GM19238 (cell line): Measurements from ENCODE around the gene FBF1.
"Not testable (repeated sequence)": the region's sequence is repeated elsewhere in the genome, so short reads cannot be mapped to it uniquely, and the experiment has no call there.

ENCODE experiments used
- DNase-seq: peaks from one replicate; pipeline ENCODE4 v3.0.0; 2011; ENCODE audit warnings: low spot score; ENCODE audit not compliant: insufficient read length

FBF1 gene

DNA sequence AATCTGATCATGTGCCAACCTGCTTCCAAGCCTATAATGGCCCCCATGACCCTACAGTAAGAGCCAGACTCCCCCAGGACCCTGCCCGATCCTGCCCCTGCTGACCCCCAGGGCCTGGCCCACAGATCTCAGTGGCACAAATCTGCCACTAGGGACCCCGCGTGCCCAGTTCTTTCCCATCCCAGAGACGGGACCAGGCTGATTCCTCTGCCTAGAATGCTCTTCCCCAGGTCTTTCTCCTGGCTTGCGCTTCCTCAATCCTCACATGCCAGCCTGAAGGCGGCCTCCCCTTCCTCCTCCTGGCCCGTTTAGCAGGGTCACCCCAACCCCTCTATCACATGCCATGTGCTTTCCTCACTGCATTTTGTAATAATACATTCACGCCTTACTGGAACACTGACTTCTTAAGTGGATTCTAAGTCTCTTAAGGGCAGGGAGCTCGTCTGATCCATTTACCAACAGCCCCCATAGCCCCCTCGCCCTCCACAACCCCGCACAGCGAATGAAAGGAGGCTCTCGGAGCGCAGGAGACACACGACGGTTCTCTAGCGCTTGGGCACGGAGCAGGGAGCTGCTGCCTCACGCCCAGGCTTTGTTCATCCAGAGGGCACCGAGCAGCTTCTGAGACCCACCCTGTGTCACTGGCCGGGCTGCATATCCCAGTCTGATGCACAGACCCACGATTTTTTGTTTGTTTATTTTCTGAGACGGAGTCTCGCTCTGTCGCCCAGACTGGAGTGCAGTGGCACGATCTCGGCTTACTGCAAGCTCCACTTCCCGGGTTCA is 45.3 kb downstream of the FBF1 start:
- no peak for DNase-seq

DNA sequence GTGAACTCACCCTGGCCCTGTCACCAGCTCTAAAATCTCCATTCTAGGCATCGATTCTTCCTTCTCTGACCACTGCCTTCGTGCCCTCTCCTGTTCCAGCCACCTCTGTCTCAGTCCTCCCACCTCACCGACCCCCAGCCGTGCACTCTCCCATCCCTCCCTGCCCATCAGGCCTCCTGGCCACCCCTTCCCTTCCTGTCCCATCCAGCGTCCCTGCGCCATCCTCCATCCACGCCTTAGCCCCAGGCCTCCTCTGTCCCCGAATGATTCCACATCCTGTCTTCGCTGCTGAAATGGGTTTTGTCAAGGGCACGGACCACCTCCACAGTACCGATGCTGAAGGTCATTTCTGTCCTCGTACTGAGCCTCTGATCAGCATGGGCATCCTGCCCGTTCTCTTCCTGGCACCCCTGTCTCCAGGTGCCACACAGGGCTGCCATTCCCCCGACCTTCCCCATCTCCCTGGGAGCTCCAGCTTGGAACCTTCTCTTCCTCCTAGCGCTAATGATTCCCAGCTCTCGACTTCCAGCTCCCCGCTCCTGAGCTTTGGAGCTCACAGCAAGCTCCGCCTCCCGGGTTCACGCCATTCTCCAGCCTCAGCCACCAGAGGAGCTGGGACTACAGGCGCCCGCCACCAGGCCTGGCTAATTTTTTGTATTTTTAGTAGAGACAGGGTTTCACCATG is 46.7 kb downstream of the FBF1 start:
- no peak for DNase-seq

DNA sequence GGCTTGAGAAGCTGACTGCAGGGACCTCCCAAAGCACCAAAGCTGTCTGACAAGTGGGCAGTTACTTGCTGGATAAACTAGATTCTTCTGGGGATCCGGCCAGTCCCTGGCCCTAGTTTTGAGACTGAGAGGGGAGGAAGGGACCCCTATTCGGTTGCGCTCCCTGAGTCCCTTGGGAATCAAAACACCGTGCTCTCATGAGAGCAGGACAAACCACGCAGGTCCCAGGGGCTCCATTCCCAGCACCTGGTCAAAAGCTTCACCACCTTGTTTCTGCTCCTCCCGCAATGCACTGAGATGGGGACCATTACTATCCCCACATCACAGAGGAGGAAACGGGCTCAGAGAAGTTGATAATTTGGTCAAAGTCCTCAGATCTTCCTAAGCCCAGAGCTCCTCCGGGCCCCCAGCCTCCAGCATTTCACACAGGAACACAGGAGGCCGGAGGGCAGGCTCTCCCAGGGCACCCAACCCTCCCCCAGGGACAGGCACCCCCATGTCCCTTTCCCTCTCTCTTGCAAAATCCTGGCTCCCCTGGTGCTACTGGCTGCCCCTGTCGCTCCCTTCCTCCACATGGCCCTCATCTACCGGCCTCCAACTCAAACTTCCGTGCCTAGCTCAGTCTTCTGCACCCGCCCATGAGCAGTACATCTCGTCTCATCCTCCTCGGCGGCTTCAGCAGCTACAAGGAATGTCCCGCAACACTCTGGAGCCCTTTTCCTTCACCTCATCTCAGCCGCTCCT is 47.4 kb downstream of the FBF1 start:
- no peak for DNase-seq

DNA sequence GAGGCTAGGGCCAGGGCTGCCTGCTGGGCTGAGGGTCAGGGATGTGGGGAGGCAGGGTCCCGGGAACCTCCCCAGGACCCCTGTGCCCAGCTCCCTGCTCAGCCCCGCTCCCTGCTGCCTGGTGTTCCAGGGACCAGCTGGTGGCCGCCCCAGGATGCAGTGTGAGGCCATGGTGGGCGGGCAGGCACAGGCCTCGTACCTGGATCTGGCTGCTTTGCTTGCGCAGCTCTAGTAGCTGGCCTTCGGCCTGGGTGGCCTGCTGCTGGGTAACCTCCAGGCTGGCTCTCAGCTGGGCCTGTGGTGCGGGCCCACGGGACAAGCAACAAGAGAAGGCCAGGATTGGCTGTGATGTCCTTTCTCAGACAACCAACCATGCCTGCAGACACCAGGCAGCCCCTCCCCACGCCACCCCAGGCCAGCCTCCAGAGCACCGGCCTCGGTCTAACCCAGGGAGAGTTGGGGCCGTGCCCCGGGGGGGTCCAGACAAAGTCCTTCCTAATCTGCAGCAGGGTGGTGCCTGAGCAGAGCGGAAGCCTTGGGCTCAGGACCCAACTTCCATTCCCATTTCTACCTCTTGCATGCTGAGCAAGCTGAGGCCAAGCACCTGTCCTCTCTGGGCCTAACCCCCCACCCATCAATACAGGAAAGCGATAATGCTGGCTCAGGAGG is 48.2 kb downstream of the FBF1 start:
- DNase-seq: no peak

DNA sequence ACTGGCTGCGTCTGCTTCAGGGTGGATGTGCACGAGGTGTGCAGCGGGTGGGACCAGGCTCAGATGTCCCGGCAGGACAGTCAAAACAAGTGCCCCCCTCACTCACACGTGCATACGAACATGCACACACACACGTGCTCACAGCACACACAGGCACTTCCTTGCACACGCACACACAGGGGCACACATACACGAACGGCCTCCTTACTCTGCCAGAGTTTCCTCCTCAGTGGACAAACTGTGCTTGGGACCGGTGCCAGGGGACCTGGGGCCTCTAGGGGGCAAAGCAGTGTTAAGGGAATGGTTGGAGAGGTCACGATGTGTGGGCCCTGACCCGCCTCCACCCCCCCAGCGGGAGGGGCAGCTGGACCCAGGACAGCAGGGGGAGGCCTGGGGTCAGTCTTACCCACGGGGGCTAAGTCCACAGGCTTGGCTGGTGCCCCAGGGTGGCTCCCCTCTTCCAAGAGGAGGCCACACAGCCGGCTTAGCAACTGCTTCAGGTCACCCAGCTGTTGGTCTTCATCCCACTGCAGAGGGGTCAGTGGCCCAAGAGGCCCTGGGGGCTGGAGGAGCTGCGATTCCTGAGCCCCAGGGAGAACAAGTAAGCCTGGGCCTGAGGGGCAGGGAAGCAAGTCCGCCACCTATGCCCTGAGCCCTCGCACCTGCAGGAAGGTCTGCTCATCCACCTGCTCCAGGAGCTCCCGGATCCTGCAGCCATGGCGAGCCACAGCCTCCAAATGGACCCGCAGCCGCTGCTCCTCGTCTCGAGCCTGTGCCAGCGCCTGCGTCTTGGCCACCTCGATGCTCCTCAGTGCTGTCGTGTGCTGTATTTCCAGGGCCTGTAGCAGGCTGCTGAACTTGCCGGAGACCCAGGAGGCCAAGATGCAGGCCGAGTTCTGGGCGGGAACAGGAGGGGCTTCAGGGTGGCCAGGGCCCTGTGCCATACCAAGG is 49.0 kb downstream of the FBF1 start:
- DNase-seq: no peak

DNA sequence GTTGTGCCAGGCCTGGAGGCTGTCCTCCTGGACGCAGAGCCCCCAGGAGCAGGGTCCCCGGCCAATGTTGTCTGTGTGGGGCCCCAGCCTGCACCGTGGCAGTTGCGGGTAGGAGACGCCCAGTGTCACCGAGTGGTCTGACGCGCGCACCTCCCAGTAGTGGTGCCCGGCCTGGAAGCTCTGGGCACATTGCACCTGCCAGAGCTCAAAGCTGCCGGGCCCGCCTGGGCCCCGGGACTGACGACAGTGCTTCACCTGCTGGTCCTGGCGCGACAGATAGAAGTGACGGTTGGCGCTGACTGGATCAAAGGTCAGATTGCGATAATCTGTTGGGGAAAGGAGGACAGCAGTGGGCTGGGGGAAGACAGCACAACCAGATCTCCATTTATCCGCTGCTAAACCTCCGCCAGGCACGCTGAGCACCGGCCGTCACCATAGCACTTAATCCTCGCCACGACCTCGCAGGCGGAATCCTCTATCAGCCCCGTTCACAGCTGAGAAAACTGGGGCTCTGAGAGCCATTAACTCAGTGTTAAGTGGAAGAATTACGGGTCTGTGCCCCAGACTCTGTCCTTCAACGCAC is 49.7 kb downstream of the FBF1 start:
- no peak for DNase-seq

DNA sequence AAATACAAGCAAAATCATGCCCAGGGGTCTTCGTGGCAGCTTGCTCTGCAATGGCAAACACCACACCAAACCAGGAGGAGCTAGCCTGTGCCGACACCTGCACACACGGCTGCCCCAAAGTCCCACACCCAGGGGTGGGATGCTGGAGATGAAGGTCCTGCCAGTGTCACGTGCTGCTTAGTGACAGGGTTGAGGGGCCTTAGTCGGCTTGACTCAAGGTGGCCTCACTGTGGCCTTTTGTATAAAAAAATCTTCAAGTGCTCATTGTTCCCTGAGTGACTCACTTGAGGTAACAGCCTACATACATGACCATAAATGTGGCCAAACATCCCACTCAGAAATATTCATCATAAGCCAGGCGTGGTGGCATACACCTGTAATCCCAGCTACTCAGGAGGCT is 51.4 kb downstream of the FBF1 start:
- no peak for DNase-seq

DNA sequence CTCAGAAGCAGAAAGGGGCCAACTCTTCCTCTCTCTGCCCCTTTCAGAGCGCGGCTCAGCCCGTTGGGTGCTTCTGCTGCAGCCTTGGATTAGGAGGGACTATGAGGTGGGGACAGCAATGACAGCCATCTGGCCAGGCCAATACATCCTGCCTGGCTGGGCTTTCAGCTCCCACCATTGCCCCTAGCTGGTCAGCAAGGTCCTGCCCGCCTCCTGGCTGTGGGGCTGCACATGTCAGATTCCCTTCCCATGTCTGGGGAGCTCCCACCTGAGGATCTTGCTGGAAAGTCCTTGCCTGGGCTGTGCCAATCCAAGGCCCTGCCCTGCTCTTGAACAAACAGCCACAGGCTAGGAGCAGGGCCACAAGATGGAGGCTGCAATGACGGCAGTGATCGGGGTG is 52.4 kb downstream of the FBF1 start:
- no peak for DNase-seq

DNA sequence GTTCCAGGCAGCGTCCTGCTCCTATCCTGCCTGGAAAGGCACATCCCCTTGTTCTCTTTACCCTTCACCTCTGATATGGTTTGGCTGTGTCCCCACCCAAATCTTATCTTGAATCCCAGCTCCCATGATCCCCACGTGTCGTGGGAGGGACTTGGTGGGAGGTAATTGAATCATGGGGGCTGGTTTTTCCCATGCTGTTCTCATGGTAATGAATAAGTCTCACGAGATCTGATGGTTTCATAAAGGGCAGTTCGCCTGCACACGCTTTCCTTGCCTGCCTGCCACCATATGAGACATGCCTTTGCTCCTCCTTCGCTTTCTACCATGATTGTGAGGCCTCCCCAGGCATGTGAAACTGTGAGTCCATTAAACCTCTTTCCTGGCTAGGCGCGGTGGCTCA is 55.0 kb downstream of the FBF1 start:
- DNase-seq: not testable (repeated sequence)

DNA sequence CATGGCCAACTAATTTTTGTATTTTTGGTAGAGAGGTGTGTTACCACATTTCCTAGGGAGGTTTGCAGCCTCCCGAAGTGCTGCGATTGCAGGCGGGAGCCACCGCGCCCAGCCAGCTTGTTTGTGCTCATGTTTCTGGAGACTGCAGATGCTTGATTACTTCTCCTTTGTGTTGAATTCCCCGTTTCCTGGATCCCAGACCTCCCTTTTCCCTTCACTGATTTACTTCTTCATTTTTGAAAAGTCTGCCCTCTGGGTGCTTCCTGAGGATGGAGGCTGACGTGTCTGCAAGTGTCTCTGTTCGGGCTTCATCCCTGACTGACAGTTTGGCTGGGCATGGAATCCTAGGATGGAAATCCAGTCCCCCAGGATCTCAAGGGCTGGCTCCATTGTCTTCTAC is 55.4 kb downstream of the FBF1 start:
- DNase-seq: no peak

DNA sequence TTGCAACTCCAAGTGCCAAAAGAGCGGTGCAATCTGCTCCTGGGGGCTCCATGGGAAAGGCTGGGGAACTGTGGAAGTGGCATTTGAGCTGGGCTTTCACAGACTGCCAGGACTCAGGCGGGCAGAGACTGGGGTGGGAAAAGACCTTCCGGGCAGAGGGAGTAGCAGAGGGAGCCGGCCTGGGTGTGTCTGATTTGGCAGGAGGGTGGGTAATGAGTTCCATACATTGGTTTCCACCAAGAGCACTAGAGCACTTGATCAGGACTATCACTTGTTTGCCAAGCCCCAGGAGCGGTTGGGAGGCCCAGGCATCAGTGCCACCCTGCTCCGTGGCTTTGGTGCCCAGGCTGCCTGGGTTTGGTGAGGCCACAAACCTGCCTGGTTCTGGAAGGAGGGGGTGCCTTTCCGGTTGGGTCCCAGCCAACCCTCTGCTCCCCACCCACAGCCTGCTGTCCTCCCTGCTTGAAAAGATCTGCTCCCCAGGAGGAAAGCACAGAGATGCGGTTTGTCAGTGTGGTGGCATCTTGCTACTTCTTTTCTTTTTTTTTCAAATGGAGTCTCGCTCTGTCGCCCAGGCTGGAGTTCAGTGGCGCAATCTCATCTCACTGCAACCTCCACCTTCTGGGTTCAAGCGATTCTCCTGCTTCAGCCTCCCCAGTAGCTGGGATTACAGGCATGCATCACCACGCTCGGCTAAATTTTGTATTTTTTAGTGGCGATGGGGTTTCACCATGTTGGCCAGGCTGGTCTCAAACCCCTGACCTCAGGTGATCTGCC is 59.0 kb downstream of the FBF1 start:
- no peak for DNase-seq

DNA sequence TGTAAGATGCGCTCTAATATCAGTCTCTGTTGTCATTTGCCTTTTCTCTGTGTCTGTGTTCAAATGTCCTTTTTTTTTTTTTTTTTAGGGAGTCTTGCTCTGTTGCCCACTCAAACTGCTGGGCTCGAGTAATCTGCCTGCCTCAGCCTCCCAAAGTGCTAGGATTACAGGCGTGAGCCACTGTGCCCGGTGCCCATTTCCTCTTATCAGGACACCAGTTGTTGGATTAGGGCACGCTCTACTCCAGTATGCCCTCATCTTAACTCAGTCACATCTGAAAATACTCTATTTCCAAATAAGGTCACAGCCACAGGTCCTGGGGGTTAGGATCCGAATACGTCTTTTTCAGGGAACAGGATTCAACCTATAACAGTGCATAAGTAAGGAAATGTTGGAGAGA is 60.6 kb downstream of the FBF1 start:
- DNase-seq: no peak

DNA sequence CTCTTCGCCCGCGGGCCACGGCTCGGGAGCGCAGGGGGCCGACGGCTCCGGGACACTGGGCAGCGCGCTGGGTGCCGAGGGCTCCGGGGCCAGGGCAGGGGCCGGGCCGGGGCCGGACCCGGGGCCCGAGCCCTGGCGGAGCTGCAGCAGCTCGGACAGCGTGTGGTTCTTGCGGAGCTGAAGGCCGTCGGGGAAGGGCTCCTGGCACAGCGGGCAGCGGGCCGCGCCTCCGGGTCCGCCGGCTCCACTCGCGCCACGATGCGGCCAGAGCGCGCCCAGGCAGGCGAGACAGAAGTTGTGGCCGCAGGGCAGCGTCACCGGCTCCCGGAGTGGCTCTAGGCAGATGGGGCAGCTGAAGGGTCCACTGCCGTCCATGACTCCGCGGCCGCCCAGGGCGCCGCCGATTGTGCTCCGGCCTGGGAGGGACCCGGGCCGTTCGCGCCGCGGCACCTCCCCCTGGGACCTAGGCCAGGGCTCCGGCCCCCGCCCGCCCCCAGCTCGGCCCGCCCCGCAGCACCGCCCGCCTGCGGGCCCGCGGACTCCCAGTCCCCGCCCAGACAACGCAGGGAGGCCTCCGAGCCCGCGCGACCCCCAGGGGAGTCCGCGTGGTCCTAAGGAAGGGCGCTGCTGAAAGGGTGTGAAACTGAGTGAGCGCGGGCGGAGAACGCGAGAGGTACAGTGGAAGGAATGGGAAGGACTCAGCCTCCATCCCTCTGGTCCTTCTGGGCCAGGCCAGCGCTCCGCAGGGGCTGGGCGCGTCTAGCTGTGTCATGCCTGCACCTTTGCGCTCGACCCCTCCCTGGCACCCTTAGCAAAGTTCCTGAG is 62.5 kb downstream of the FBF1 start, which contains the start of gene TRIM47:
Gene TRIM47 (minus strand): TSS at position 408 of the 825 bp plus-strand sequence. CDS start 33 bp downstream, at position 375.
- peak; percentile 55 for DNase-seq

DNA sequence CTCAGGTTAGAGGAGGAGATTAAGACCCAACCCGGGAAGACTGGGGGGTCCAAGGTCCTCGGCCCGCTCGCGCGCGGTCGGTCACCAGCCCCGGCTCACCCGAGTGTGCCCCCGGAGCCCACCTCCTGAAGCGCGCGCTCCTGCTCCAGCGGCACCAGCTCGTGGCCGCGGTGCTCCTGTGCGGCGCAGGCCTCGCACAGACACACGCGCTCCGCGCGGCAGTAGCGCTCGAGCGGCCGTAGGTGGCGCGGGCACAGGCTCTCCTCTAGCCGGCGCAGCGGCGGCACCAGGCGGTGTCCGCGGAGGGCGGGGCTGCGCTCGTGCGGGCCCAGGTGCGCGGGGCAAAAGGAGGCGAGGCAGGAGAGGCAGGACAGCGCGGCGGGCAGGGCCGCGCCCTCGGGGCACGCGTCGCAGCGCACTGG is 63.1 kb downstream of the FBF1 start:
- DNase-seq: peak; percentile 77

DNA sequence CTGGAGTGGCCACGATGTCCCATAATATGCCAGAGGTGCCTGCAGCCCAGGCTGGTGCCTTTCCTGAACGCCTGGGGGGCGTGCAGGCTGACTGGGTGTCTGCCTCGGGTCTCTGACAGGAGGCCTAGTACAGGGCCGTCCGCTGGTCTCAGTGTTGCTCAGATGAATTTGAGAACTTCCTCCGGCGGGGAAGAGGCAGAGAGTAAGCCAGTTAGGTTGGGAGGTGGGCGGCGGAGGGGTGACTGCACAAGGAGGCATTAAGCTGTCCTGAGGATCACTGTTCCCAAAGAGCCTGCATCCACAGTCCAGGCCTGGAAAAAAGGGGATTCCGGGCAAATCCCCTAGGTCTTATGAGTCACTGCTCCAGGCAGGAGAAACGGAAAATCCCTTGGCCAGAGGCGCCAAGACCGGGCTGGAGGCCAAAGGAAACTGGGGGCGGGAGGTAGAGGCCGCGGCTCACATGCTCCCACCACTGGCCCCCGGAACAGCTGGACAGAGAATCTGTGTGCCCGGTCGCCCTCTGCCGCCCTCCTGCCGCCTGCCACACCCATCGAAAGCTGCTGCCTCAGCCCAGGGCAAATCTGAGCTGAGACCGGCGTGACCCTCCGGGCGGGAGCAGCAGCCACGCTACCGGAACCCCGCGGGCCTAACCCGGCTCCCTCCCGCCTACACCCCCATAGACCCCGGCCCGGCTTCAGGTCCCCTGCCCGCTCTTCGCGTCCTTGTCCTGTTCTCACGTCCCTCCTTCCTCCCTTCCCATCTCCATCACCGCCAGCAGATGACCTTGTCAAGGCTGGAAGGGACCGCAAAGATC is 63.7 kb downstream of the FBF1 start:
- no peak for DNase-seq

DNA sequence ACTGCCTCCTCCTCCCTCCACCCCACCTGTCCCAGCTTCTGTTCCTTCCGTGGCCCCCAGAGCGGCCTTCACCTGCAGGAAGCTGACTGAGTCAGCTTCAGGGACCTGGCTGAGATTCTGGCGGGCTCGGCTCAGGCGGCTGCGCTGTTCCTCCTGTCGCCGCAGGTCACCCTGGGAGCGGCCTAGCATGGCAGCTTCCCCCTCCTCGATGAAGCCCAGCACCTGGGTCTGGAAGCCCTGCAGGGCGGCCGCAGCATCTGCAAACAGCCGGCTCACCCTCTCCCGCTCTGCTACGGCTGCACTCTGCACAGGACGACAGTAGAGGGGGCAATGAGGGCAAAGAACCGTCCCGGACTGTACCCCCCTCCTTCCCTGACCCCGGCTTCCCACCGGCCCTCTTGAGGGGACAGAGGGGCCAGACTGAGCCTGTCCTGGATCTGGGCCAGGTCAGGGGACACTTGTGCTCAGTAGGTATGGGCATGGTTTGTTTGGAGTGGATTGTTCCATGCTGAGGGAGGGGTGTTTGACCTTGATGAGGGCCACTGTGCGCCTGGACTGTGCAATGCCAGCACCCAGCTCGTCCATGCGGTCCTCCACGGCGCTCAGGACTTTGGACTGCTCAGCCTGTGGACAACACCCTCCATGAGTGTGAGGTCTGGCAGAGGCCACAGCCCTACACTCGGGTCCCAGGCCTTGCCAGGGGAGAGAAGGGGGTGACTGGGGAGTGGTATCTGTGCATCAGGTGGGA is 64.5 kb downstream of the FBF1 start:
- peak; percentile 71 for DNase-seq

DNA sequence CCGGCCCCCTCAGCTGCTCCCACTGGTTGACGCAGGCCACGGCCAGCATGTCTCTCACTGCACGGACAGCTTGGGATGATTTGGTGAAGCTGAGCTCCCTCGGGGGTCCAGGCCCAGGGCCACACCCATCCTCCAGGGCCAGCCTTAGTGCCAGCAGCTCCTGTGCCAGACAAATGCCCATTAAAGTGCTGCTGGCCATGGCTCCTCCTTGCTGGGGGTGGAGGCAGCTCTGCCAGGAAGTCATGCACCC is 65.0 kb downstream of the FBF1 start:
- no peak for DNase-seq
